ENCODE results near the gene SMYD3. TPM values are rescaled to one million over a fixed set of nuclear protein-coding genes. Genes with fewer than 3 reads are reported as not detected.

The SMYD3 gene
- total and polyA plus RNA-seq, 2 of the 4 experiments (the other 2 are of a cell fraction): 26.5 to 37.6 TPM

DNA sequence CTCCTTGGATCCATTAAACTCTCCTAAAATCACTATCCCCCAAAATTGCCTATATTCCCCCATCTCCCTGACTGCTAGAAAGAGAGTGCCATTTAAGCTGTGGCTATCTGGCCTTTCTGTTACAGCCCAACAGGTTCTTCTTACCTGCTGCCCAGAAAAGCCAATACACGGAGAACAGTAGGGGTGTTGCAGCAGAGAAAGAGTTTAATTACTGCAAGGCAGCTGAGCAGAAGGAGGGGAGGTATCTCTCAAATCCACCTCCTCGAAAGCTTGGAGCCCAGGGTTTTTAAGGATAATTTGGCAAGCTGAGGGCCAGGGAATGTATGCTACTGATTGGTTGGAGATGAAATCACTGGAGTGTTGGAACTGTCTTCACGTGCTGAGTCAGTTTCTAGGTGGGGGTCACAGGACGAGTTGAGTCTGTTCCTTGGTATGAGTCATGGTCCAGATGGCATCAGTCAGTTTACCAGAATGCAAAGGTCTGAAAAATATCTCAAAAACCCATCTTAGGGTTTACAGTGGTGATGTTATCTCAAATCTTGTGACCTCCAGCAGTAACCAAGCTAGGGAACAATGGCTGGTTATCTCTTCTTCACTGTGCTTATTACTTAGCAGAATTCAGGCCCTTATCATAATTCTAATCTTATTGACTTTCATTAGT lies 89.8 kb downstream of the SMYD3 start:
- WGBS, 2 experiments (ENCODE audit: extremely low coverage in 2 of 2, insufficient read length in 1 of 2): 0% methylated on average over 1 of the region's 4 CpGs; no CpG with 5 or more reads in 1 of the 2 experiments
- no peak for TF ChIP-seq RFX5 (IDR thresholded peaks at IDR 0.05; ENCODE audit: low read depth, low read length)
- TF ChIP-seq NFE2L2 (IDR thresholded peaks at IDR 0.05; ENCODE audit: low read depth, low read length): no peak
- peak; percentile 29; the same call in 1 of the 2 replicates for TF ChIP-seq FOS (IDR thresholded peaks at IDR 0.05; ENCODE audit: low read depth, low read length)
- TF ChIP-seq CHD1 (IDR thresholded peaks at IDR 0.05; ENCODE audit: low read depth, low read length): no peak
- TF ChIP-seq MXI1 (IDR thresholded peaks at IDR 0.05; ENCODE audit: borderline replicate concordance, low read depth, low read length): no peak
- no peak for TF ChIP-seq CTCF (conservative IDR thresholded peaks at IDR 0.05; ENCODE audit: low read depth, low read length)
- TF ChIP-seq MAFK (IDR thresholded peaks at IDR 0.05; ENCODE audit: low read depth, low read length): peak; percentile 33; the same call in 1 of the 2 replicates
- peak; percentile 24; the same call in 1 of the 2 replicates for TF ChIP-seq MAZ (IDR thresholded peaks at IDR 0.05; ENCODE audit: borderline replicate concordance, low read depth, low read length)
- no peak for TF ChIP-seq RAD21 (IDR thresholded peaks at IDR 0.05; ENCODE audit: low read length)
- TF ChIP-seq SMC3 (IDR thresholded peaks at IDR 0.05; ENCODE audit: low read depth, low read length): no peak
- TF ChIP-seq, protein P1, sequence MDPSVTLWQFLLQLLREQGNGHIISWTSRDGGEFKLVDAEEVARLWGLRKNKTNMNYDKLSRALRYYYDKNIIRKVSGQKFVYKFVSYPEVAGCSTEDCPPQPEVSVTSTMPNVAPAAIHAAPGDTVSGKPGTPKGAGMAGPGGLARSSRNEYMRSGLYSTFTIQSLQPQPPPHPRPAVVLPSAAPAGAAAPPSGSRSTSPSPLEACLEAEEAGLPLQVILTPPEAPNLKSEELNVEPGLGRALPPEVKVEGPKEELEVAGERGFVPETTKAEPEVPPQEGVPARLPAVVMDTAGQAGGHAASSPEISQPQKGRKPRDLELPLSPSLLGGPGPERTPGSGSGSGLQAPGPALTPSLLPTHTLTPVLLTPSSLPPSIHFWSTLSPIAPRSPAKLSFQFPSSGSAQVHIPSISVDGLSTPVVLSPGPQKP (IDR thresholded peaks at IDR 0.05; ENCODE audit: borderline replicate concordance, low read depth, low read length): no peak
- TF ChIP-seq USF2 (IDR thresholded peaks at IDR 0.05; ENCODE audit: low read depth, low read length): no peak
- no peak for TF ChIP-seq CEBPB (IDR thresholded peaks at IDR 0.05; ENCODE audit: low read depth, low read length)
- peak; percentile 41; the same call in 1 of the 2 replicates for TF ChIP-seq BHLHE40 (IDR thresholded peaks at IDR 0.05; ENCODE audit: low read depth, low read length)
- no peak for TF ChIP-seq POLR2A (IDR thresholded peaks at IDR 0.05; ENCODE audit: low read depth, low read length)

More for the DNA sequence above, 89.8 kb downstream of the SMYD3 start:
- Histone ChIP-seq H2AK9ac (replicated peaks; ENCODE audit: low read depth, low read length, poor library complexity) (peak overlapping the region; percentile 59), H3K56ac (ENCODE audit: extremely low read depth, insufficient read depth, low read length) (no peak overlapping the region), H3K18ac (ENCODE audit: low read depth, low read length) (peak overlapping the region; percentile 43; the same call in 1 of the 2 replicates), H2BK20ac (ENCODE audit: low read depth, low read length) (no peak overlapping the region), H3K9me1 (ENCODE audit: insufficient read depth, low read length) (peaks cover 3% of the 10 kb centered on the region; the same call in 1 of the 2 replicates), H2AFZ (replicated peaks; ENCODE audit: low read length, poor library complexity) (no peak overlapping the region), H2BK5ac (ENCODE audit: low read depth, low read length, poor library complexity, severe bottlenecking) (peak overlapping the region; percentile 56), H3K14ac (replicated peaks; ENCODE audit: low read depth, low read length) (peak overlapping the region; percentile 18; the same call in 1 of the 2 replicates), H3K9me3 (ENCODE audit: control insufficient read depth, insufficient read depth, low read length) (peaks cover 4% of the 10 kb centered on the region; the same call in 1 of the 2 replicates), H3K9ac (ENCODE audit: low read depth, low read length) (no peak overlapping the region), H3K4me1 (ENCODE audit: control insufficient read depth, insufficient read depth, low read length) (no peaks in the 10 kb centered on the region; the same call in 1 of the 2 replicates), H3K27me3 (ENCODE audit: control insufficient read depth, insufficient read depth, low read length) (no peaks in the 10 kb centered on the region), H2AK5ac (ENCODE audit: low read depth, low read length) (no peak overlapping the region), H3K4me2 (ENCODE audit: low read depth, low read length) (no peak overlapping the region; the same call in 1 of the 2 replicates), H2BK120ac (ENCODE audit: low read depth, low read length) (no peak overlapping the region), H4K5ac (ENCODE audit: low read depth, low read length) (no peak overlapping the region), H4K8ac (ENCODE audit: low read depth in 2 of 2, low read length in 2 of 2) (peak overlapping the region in 1 of 2 experiments; percentile 12; a peak in 1 of 4 replicates), H2BK15ac (ENCODE audit: low read depth, low read length) (no peak overlapping the region), H3K27ac (ENCODE audit: insufficient read depth, low read length) (no peak overlapping the region), H3K23ac (ENCODE audit: low read depth, low read length) (no peak overlapping the region), H4K20me1 (ENCODE audit: insufficient read depth, low read length) (no peaks in the 10 kb centered on the region), H3K4ac (ENCODE audit: low read depth, low read length) (no peak overlapping the region), H3K36me3 (ENCODE audit: control insufficient read depth, insufficient read depth, low read length) (no peaks in the 10 kb centered on the region), H3K4me3 (ENCODE audit: insufficient read depth, low read depth, low read length) (no peak overlapping the region), H4K91ac (ENCODE audit: insufficient read depth, low read depth, low read length) (no peak overlapping the region), H3K79me1 (ENCODE audit: low read depth in 1 of 2, low read length in 2 of 2) (peaks cover 3 to 5% of the 10 kb centered on the region in 2 experiments; a peak in 3 of 4 replicates)
- in situ Hi-C loops (cut with MboI; ENCODE audit: low sequenced_read_pairs) (no loop called here), intact Hi-C loops (cut with micrococcal nuclease) (no loop called here), dilution Hi-C loops (cut with HindIII; ENCODE audit: low sequenced_read_pairs, unreplicated experiment) (no loop called here)
- POLR2A ChIA-PET (ENCODE audit: unreplicated experiment): no interaction called here
- peak; percentile 73 for DNase-seq
- no TSS peak for BruUV-seq (replicated peaks)
- ATAC-seq (ENCODE audit: low read depth): peak; percentile 51
- CTCF ChIA-PET: interaction anchor here (0.7 kb wide), 1 partner anchor 413 kb away, joined by 4 read pairs; no protein-coding TSS in a partner anchor
